Esophagus mucosa (tissue), 1 donor: Measurements from ENCODE around the gene STX10. TPM values are rescaled to one million over a fixed set of nuclear protein-coding genes. Genes with fewer than 3 reads are reported as not detected.

Experiments used
- ATAC-seq: fragments of 200-7000 bp; cut with Tn5 transposase; one replicate; pipeline ENCODE4 v1.9.1; 2020
- total RNA-seq: library from RNA; stranded (reverse); gene quantifications from one replicate; pipeline ENCODE4 v1.2.4, GENCODE V29; 2023
- donor health status: DM: yes; HTN: yes; CAD: no.

STX10 gene
- total RNA-seq, 1 donor from 2014 or later: 46.0 TPM

DNA sequence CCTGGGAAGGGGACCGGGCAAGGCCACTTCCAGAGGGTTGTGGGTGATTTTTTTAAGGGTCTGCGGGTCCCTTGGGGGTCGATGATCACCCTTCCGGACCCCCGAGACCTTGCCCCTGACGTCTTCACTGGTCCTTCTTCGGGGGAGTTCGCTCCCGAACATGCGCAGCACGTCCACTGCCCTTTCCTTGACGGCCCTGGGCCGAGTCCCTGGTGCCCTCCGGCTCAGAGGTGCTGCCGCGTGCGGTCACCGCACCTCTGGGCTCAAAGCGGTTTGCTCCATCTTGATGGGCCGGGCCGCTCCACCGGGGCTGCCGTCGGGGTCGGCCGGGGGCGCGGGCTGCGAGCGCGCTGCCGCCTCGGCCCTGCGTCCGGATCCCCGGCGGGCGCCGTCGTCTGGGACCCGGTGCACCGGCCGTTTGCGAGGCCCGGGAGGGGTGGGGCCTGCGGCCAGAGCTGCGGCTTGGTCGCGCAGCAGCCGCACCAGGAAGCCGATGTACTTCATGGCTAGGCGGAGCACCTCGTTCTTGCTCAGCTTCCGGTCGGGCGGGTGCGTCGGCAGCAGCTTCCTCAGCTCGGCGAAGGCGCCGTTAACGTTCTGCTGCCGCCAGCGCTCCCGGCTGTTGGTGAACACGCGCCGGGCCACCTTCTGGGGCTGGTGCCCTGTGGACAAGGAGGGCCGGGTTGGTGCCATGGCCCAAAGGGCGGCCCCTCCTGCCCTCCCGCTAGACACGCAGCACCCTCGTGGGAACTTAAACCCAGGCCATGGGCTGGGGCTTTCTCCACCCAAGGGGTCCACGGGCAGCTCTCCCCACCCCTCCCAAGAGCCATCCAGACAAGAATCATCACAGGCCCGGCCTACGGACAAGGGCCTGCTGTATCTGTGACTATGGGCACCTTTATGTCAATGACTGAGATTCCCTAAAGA lies 50.8 kb downstream of the STX10 start:
- peak; percentile 29 for ATAC-seq

DNA sequence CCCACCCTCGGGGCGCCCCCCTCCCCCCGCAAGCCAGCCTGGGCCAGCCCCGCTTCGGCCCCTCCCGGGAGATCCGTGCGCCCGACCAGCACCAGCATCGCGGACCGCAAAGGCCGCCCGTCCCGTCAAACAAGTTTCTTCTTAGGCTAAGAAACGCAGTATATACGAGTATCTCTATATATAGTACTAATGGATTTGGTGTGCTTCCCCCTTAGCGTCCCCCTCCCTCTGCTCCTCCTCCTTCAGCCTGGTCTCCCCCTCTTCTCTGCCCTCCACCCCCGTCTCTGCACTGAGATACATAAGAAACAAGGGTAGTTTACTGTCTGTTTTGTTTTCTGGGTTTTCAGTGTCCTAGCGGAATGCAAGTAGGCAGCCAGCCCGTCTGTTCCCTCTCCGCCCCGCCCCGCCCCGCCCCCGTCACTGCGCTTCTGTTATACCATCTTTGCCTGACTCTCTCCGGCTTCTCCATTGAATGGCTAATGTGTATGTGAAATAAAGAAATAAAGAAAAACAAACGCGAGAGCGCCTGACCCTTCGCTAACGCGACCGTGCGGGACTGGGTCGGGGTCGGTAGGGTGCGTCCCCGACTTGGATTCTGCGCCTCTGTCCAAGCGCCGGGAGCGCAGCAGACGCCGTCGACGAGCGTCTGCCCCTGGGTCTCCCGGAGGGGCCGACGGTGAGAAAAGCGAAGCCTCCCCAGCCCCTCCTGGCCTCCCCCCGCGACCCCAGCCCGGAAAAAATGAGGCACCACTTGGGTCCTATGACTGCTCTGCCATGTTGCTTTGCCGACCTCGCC lies 51.7 kb downstream of the STX10 start:
- ATAC-seq: peak; percentile 6

DNA sequence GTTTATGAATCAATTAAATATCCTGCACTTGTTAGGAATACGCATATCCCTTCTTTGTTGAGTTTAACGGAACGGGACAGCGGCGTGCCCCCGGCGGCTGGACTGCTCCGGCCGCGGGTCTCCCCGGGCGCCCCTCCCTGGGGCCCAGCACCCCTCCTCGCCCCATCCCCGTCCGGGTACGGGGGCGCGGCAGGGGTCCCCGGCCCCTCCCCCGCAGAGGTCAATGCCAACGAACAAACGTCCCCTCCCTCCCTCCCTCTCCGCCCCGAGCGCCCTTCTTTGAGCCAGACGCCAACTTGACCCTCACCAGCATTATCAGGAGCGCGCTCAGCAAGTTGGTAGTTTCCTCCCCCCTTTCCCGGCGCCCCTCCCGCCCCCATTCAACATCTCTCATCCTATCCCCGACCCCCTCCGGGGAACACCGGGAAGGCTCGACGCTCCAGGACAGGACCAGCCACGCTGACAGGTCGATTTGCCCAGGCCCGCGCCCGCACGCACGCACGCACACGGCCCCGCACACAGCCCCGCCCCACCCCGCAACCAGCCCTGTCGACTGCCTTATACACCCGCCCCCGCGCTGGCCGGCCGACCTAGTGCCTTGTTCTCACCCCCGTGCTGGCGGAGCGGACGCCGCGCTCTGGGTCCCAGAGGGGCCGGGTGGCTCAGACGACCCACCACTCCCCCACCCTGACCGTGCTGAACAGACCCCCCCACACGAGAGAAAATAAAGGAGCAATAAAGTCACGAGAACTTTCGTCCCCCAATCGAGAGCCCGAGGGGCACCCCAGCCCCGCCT lies 52.5 kb downstream of the STX10 start:
- peak; percentile 22 for ATAC-seq

DNA sequence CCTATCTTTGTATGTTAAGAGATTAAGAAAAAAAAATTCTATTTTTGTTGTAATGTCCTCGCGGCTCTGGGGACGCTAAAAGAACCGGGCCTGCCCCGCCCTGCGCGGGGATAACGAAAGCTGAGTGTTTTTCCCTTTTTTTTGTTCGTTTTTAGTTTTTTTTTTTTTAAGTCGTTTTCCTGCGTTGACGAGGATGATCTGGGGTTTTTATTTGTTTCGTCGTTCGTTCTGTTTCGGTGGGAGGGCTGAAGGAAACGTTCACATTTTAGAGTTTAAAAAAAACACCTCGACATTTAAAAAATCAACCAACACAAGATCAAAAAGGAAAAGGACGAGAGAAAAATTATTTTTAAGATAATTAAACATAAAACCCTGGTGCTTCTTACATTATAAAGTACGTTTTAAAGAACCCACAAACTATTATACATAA lies 53.1 kb downstream of the STX10 start:
- ATAC-seq: no peak

DNA sequence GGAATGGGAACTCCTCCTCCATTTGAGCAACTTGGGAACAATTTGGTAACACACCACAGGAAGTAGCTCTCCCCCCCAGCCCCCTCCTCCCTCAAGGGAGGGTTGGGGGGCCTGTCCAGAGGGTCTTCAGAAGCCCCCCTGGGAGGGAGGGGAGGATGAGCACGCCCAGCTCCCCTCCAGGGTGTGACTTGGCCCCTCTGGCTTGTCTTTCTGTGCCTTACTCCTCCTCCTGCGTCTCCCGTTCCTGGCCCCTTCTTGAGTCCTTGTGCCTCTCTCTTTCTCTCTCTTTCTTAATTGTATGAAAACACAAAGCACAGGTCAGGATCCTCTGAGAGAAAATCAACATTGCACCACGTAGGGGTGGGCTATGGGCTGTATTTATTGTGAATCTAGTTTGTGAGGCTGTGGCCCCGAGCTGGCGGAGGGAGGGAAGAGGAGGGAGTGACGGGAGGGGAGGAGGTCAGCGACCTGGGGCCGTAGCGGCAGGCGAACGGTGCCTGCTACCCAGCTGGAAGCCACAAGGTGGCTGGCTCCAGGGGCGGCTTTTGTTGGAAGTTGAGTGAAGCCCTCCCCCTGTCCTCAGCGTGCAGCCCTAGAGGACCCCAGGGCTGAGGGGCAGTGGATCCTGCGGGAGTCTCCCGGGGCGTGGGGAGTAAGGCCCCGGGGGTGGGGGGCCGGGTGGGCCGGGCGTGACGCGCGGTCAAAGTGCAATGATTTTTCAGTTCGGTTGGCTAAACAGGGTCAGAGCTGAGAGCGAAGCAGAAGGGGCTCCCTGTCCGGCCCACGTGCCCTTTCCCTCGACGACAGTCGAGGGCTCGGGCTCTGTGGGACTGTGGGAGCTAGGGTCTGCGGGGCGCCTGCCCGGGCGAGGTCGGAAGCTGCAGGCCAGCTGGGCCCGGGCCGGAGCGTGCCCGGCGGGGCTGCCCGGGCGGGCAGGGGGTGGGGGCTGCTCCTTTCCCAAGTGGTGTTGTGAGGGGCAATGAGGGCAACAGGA lies 53.9 kb downstream of the STX10 start:
- no peak for ATAC-seq

DNA sequence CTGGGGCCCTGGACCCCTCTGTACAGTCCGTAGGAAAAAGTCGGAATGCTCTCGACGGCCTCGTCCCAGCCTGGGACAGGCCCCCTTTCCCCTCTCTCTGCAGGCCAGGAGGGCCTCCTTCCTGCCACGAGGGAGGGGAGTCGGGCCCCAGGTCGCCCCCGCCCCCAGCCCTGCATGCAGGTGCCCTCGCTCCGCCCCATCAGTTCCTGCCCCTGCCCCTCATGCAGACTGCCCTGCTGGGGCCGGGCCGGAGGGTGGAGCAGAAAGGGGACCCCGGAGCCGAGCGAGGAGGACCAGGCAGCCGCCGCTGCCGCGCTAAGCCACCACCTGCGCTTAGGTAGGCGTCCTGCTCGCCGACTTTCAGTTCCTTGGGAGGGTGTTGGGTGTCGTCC lies 54.8 kb downstream of the STX10 start:
- no peak for ATAC-seq

DNA sequence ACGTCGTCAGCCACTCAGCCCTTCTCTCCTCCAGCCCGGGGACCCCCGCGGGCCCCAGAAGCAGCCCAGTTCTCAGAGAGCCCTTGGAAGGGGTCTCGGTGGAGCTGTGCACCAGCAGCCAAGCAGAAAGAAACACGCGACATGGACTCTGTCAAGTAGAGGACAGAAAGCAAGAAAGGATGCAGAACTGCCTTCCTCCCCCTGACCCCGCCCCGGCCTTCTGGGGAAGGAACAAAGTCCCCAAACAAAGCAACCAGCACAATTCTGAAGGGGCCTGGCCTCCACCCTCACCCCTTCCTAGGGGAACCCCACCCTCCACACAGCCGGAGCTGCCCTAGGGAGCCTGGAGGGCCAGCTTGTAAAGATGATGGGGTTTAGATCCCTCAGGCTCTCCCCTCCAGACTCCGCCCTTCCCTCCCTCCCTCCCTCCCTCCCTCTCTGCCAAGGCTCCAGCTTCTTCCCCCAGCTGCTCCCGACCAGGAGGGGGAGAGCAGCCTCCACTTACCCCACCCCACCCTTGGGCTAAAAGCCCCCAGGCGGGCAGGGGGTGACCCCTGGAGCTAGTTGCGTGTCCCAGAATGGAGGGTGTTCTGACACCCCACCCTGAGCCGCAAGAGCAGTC lies 55.3 kb downstream of the STX10 start:
- ATAC-seq: no peak

DNA sequence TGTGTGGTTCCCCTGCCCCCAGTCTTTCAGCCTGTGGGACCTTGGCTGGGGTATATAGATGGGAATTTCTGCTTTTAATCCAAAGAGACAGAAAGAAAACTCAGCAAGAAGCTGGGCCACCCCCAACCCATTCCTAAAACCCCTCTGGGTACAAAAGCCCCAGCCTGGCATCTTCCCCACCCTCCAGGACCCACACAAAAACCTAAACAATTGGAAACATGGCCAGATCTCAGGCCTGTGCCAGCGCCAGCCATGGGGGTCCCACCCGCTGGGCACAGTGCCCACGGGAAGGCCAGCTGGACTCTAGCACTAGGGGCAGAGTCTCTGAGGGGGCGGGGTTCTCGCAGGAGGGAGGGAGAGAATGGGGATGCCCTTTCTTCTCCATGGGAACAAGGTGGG lies 56.1 kb downstream of the STX10 start:
- ATAC-seq: no peak

Other genes starting within 250 kb of the STX10 start
- gene SYCE2, start 231.1 kb downstream of the STX10 start, total RNA-seq: 0.56 TPM
- gene FARSA, start 216.7 kb downstream of the STX10 start, total RNA-seq: 46.6 TPM
- 586 TPM for gene CALR, start 211.8 kb downstream of the STX10 start, total RNA-seq
- 65.6 TPM for gene RAD23A, start 204.5 kb downstream of the STX10 start, total RNA-seq
- 20.7 TPM for gene GADD45GIP1, start 193.2 kb downstream of the STX10 start, total RNA-seq
- gene DAND5, start 180.8 kb downstream of the STX10 start, total RNA-seq: not detected
- gene NFIX, start 154.9 kb downstream of the STX10 start, total RNA-seq: 101 TPM
- gene LYL1, start 47.5 kb downstream of the STX10 start, total RNA-seq: 1.4 TPM
- 23.8 TPM for gene TRMT1, start 33.6 kb downstream of the STX10 start, total RNA-seq
- 40.0 TPM for gene NACC1, start 32.1 kb downstream of the STX10 start, total RNA-seq
- 97.7 TPM for gene IER2, start within 50 bp of the STX10 start, total RNA-seq